Measurements from ENCODE around the gene GRIA3.

GRIA3 gene

GRCh38 chrX:123322536-123322935 is 138.5 kb downstream of the GRIA3 start:
- Mint-ChIP-seq H3K27ac (no peak overlapping the region), H3K4me3 (no peak overlapping the region), H3K36me3 (no peaks in the 10 kb centered on the region), H3K27me3 (peaks cover 2% of the 10 kb centered on the region), H3K4me1 (no peaks in the 10 kb centered on the region), H3K9me3 (no peaks in the 10 kb centered on the region)
- ATAC-seq (ENCODE audit: low read depth) = no peak
- no peak for DNase-seq (ENCODE audit: low spot score in 2 of 2)

GRCh38 chrX:123324625-123325024 is 140.5 kb downstream of the GRIA3 start:
- Mint-ChIP-seq H3K4me3 (no peak overlapping the region), H3K27ac (no peak overlapping the region), H3K9me3 (no peaks in the 10 kb centered on the region), H3K36me3 (no peaks in the 10 kb centered on the region), H3K27me3 (peaks cover 2% of the 10 kb centered on the region), H3K4me1 (no peaks in the 10 kb centered on the region)
- ATAC-seq (ENCODE audit: low read depth) = no peak
- no peak for DNase-seq (ENCODE audit: low spot score in 2 of 2)

- H3K36me3 Mint-ChIP-seq = no peaks in the 10 kb centered on the region
- H3K27ac Mint-ChIP-seq = no peak overlapping the region
- H3K27me3 Mint-ChIP-seq = no peaks in the 10 kb centered on the region
- H3K9me3 Mint-ChIP-seq = no peaks in the 10 kb centered on the region
- H3K4me1 Mint-ChIP-seq = no peaks in the 10 kb centered on the region
- ATAC-seq (ENCODE audit: low read depth) (no peak), DNase-seq (ENCODE audit: low spot score in 2 of 2) (no peak)
- no peak overlapping the region for H3K4me3 Mint-ChIP-seq
Measured at GRCh38 chrX:123330229-123330942, 146.3 kb downstream of the GRIA3 start.

GRCh38 chrX:123331349-123331748 is 147.3 kb downstream of the GRIA3 start:
- DNase-seq (ENCODE audit: low spot score in 2 of 2) (no peak), ATAC-seq (ENCODE audit: low read depth) (no peak)
- no peak overlapping the region for H3K4me3 Mint-ChIP-seq
- no peaks in the 10 kb centered on the region for H3K4me1 Mint-ChIP-seq
- H3K27ac Mint-ChIP-seq = no peak overlapping the region
- no peaks in the 10 kb centered on the region for H3K27me3 Mint-ChIP-seq
- H3K9me3 Mint-ChIP-seq = no peaks in the 10 kb centered on the region
- H3K36me3 Mint-ChIP-seq = no peaks in the 10 kb centered on the region

- Mint-ChIP-seq H3K36me3 (no peaks in the 10 kb centered on the region), H3K4me1 (no peaks in the 10 kb centered on the region), H3K27ac (no peak overlapping the region), H3K27me3 (no peaks in the 10 kb centered on the region), H3K4me3 (no peak overlapping the region), H3K9me3 (no peaks in the 10 kb centered on the region)
- ATAC-seq (ENCODE audit: low read depth) (no peak), DNase-seq (ENCODE audit: low spot score in 2 of 2) (no peak)
Measured at GRCh38 chrX:123331859-123332258, 147.8 kb downstream of the GRIA3 start.

GRCh38 chrX:123336666-123337065 is 152.6 kb downstream of the GRIA3 start:
- H3K4me1 Mint-ChIP-seq = no peaks in the 10 kb centered on the region
- ATAC-seq (ENCODE audit: low read depth) = no peak
- H3K36me3 Mint-ChIP-seq = no peaks in the 10 kb centered on the region
- H3K27me3 Mint-ChIP-seq = no peaks in the 10 kb centered on the region
- no peak overlapping the region for H3K4me3 Mint-ChIP-seq
- no peak for DNase-seq (ENCODE audit: low spot score in 2 of 2)
- H3K9me3 Mint-ChIP-seq = no peaks in the 10 kb centered on the region
- no peak overlapping the region for H3K27ac Mint-ChIP-seq

- ATAC-seq (ENCODE audit: low read depth) (no peak), DNase-seq (ENCODE audit: low spot score in 2 of 2) (no peak)
- no peak overlapping the region for H3K27ac Mint-ChIP-seq
- no peaks in the 10 kb centered on the region for H3K4me1 Mint-ChIP-seq
- no peaks in the 10 kb centered on the region for H3K27me3 Mint-ChIP-seq
- H3K36me3 Mint-ChIP-seq = no peaks in the 10 kb centered on the region
- H3K4me3 Mint-ChIP-seq = no peak overlapping the region
- H3K9me3 Mint-ChIP-seq = no peaks in the 10 kb centered on the region
Measured at GRCh38 chrX:123337886-123338639, 154.0 kb downstream of the GRIA3 start.

- no peak for DNase-seq (ENCODE audit: low spot score in 2 of 2)
- H3K27me3 Mint-ChIP-seq = no peaks in the 10 kb centered on the region
- no peak for ATAC-seq (ENCODE audit: low read depth)
- H3K27ac Mint-ChIP-seq = no peak overlapping the region
- no peak overlapping the region for H3K4me3 Mint-ChIP-seq
- H3K36me3 Mint-ChIP-seq = no peaks in the 10 kb centered on the region
- no peaks in the 10 kb centered on the region for H3K4me1 Mint-ChIP-seq
- no peaks in the 10 kb centered on the region for H3K9me3 Mint-ChIP-seq
Measured at GRCh38 chrX:123339221-123339905, 155.3 kb downstream of the GRIA3 start.

GRCh38 chrX:123340696-123341095 is 156.6 kb downstream of the GRIA3 start:
- no peak overlapping the region for H3K4me3 Mint-ChIP-seq
- H3K36me3 Mint-ChIP-seq = no peaks in the 10 kb centered on the region
- no peaks in the 10 kb centered on the region for H3K9me3 Mint-ChIP-seq
- DNase-seq (ENCODE audit: low spot score in 2 of 2) (no peak), ATAC-seq (ENCODE audit: low read depth) (no peak)
- no peaks in the 10 kb centered on the region for H3K4me1 Mint-ChIP-seq
- H3K27ac Mint-ChIP-seq = no peak overlapping the region
- no peaks in the 10 kb centered on the region for H3K27me3 Mint-ChIP-seq

- Mint-ChIP-seq H3K9me3 (no peaks in the 10 kb centered on the region), H3K27me3 (no peaks in the 10 kb centered on the region), H3K4me1 (no peaks in the 10 kb centered on the region), H3K27ac (no peak overlapping the region), H3K4me3 (no peak overlapping the region), H3K36me3 (no peaks in the 10 kb centered on the region)
- ATAC-seq (ENCODE audit: low read depth) = no peak
- no peak for DNase-seq (ENCODE audit: low spot score in 2 of 2)
Measured at GRCh38 chrX:123348468-123348867, 164.4 kb downstream of the GRIA3 start.

GRCh38 chrX:123350226-123350625 is 166.1 kb downstream of the GRIA3 start:
- H3K9me3 Mint-ChIP-seq = no peaks in the 10 kb centered on the region
- no peaks in the 10 kb centered on the region for H3K27me3 Mint-ChIP-seq
- no peaks in the 10 kb centered on the region for H3K4me1 Mint-ChIP-seq
- DNase-seq (ENCODE audit: low spot score in 2 of 2) = no peak
- H3K4me3 Mint-ChIP-seq = no peak overlapping the region
- no peak for ATAC-seq (ENCODE audit: low read depth)
- no peaks in the 10 kb centered on the region for H3K36me3 Mint-ChIP-seq
- no peak overlapping the region for H3K27ac Mint-ChIP-seq

GRCh38 chrX:123357941-123358340 is 173.9 kb downstream of the GRIA3 start:
- Mint-ChIP-seq H3K4me3 (no peak overlapping the region), H3K36me3 (no peaks in the 10 kb centered on the region), H3K27ac (no peak overlapping the region), H3K27me3 (no peaks in the 10 kb centered on the region), H3K4me1 (no peaks in the 10 kb centered on the region), H3K9me3 (no peaks in the 10 kb centered on the region)
- ATAC-seq (ENCODE audit: low read depth) (no peak), DNase-seq (ENCODE audit: low spot score in 2 of 2) (no peak)

GRCh38 chrX:123358457-123358856 is 174.4 kb downstream of the GRIA3 start:
- no peaks in the 10 kb centered on the region for H3K27me3 Mint-ChIP-seq
- H3K36me3 Mint-ChIP-seq = no peaks in the 10 kb centered on the region
- no peak overlapping the region for H3K4me3 Mint-ChIP-seq
- H3K27ac Mint-ChIP-seq = no peak overlapping the region
- H3K4me1 Mint-ChIP-seq = no peaks in the 10 kb centered on the region
- no peak for DNase-seq (ENCODE audit: low spot score in 2 of 2)
- no peaks in the 10 kb centered on the region for H3K9me3 Mint-ChIP-seq
- no peak for ATAC-seq (ENCODE audit: low read depth)

- no peak for DNase-seq (ENCODE audit: low spot score in 2 of 2)
- Mint-ChIP-seq H3K27ac (no peak overlapping the region), H3K4me1 (no peaks in the 10 kb centered on the region)
Measured at GRCh38 chrX:123361371-123361770, 177.3 kb downstream of the GRIA3 start.

More at GRCh38 chrX:123361371-123361770, 177.3 kb downstream of the GRIA3 start:
- no peak for ATAC-seq (ENCODE audit: low read depth)
- Mint-ChIP-seq H3K36me3 (no peaks in the 10 kb centered on the region), H3K9me3 (no peaks in the 10 kb centered on the region), H3K27me3 (no peaks in the 10 kb centered on the region), H3K4me3 (no peak overlapping the region)

Measured in memory B cell (primary cell).